Measurements from ENCODE around the gene CHD9.
"Not testable (repeated sequence)": the region's sequence is repeated elsewhere in the genome, so short reads cannot be mapped to it uniquely, and the experiment has no call there.

Gene CHD9

GRCh38 chr16:53142823-53143568, 88.2 kb downstream of the CHD9 start:
- no peak for DNase-seq

GRCh38 chr16:53147500-53148065, 92.8 kb downstream of the CHD9 start:
- DNase-seq = no peak

- DNase-seq = no peak
Measured at GRCh38 chr16:53150769-53151168, 96.0 kb downstream of the CHD9 start.

- DNase-seq = no peak
Measured at GRCh38 chr16:53152329-53152728, 97.5 kb downstream of the CHD9 start.

GRCh38 chr16:53153130-53153529, 98.3 kb downstream of the CHD9 start:
- DNase-seq = no peak

GRCh38 chr16:53154513-53154912, 99.7 kb downstream of the CHD9 start:
- DNase-seq = no peak

GRCh38 chr16:53156516-53156915, 101.7 kb downstream of the CHD9 start:
- DNase-seq = no peak

GRCh38 chr16:53159781-53160436, 105.1 kb downstream of the CHD9 start:
- DNase-seq = no peak

- no peak for DNase-seq
Measured at GRCh38 chr16:53166099-53166498, 111.3 kb downstream of the CHD9 start.

- no peak for DNase-seq
Measured at GRCh38 chr16:53168744-53169143, 114.0 kb downstream of the CHD9 start.

- no peak for DNase-seq
Measured at GRCh38 chr16:53172517-53172916, 117.7 kb downstream of the CHD9 start.

GRCh38 chr16:53175118-53175517, 120.3 kb downstream of the CHD9 start:
- no peak for DNase-seq

- DNase-seq = no peak
Measured at GRCh38 chr16:53176434-53176833, 121.6 kb downstream of the CHD9 start.

GRCh38 chr16:53183442-53183841, 128.7 kb downstream of the CHD9 start:
- no peak for DNase-seq

- not testable (repeated sequence) for DNase-seq
Measured at GRCh38 chr16:53185741-53186140, 130.9 kb downstream of the CHD9 start.

GRCh38 chr16:53187775-53188174, 133.0 kb downstream of the CHD9 start:
- no peak for DNase-seq

GRCh38 chr16:53191413-53191812, 136.6 kb downstream of the CHD9 start:
- no peak for DNase-seq

GRCh38 chr16:53198933-53199332, 144.1 kb downstream of the CHD9 start:
- no peak for DNase-seq

- DNase-seq = no peak
Measured at GRCh38 chr16:53201900-53202299, 147.1 kb downstream of the CHD9 start.

- no peak for DNase-seq
Measured at GRCh38 chr16:53202398-53202797, 147.6 kb downstream of the CHD9 start.

- no peak for DNase-seq
Measured at GRCh38 chr16:53207810-53208752, 153.3 kb downstream of the CHD9 start.

GRCh38 chr16:53209429-53209828, 154.6 kb downstream of the CHD9 start:
- no peak for DNase-seq

GRCh38 chr16:53209877-53210276, 155.1 kb downstream of the CHD9 start:
- DNase-seq = no peak
